KMS-11 (cell line): ENCODE results near the gene CPT1B.
A peak's percentile ranks its signal among the peaks of the same experiment; 100 is the strongest.

ENCODE experiments used
- H2AFZ ChIP-seq: fragments of 200-600 bp; sonication (generic); 2 replicates; pipeline ENCODE4 v1.6.1; 2016; ENCODE audit warnings: antibody characterized with exemption, mixed run types, low read depth
- H3K27ac ChIP-seq: fragments of 200-600 bp; sonication (generic); 2 replicates; pipeline ENCODE4 v1.6.1; 2016; ENCODE audit warnings: mild to moderate bottlenecking, mixed run types
- H3K27me3 ChIP-seq: fragments of 200-600 bp; sonication (generic); 2 replicates; pipeline ENCODE4 v1.6.1; 2017; ENCODE audit warnings: mild to moderate bottlenecking, low read depth, mixed run types, moderate library complexity; ENCODE audit not compliant: insufficient read depth
- H3K36me3 ChIP-seq: fragments of 200-600 bp; sonication (generic); 2 replicates; pipeline ENCODE4 v1.6.1; 2017; ENCODE audit warnings: mild to moderate bottlenecking, mixed run types; ENCODE audit not compliant: insufficient read depth
- H3K4me1 ChIP-seq: fragments of 200-600 bp; sonication (generic); 2 replicates; pipeline ENCODE4 v1.6.1; 2016; ENCODE audit warnings: mild to moderate bottlenecking, low read depth, mixed run types; ENCODE audit not compliant: poor library complexity, severe bottlenecking
- H3K4me2 ChIP-seq: fragments of 200-600 bp; sonication (generic); 2 replicates; pipeline ENCODE4 v1.7.0; 2016; ENCODE audit warnings: mild to moderate bottlenecking, mixed run types
- H3K4me3 ChIP-seq: fragments of 200-600 bp; sonication (generic); IDR thresholded peaks from 2 replicates; pipeline ENCODE4 v1.6.1; 2017; ENCODE audit warnings: low read depth, low read length, mixed read lengths; ENCODE audit not compliant: insufficient read depth
- H3K79me2 ChIP-seq: fragments of 200-600 bp; sonication (generic); 2 replicates; pipeline ENCODE4 v1.6.1; 2016; ENCODE audit warnings: low read depth, mixed run types; ENCODE audit not compliant: insufficient read depth
- H3K9ac ChIP-seq: fragments of 200-600 bp; sonication (generic); 2 replicates; pipeline ENCODE4 v1.6.1; 2016; ENCODE audit warnings: mild to moderate bottlenecking, mixed run types
- H4K20me1 ChIP-seq: fragments of 200-600 bp; sonication (generic); 2 replicates; pipeline ENCODE4 v1.6.1; 2016; ENCODE audit warnings: mild to moderate bottlenecking, mixed run types; ENCODE audit not compliant: insufficient read depth
- TF ChIP-seq, protein P1 (sequence below): fragments of 200-600 bp; sonication (generic); conservative IDR thresholded peaks from 2 replicates; pipeline ENCODE4 v1.6.1; 2017; ENCODE audit warnings: low read depth, mild to moderate bottlenecking, antibody characterized with exemption, low read length, moderate library complexity, mixed read lengths

The CPT1B gene

DNA sequence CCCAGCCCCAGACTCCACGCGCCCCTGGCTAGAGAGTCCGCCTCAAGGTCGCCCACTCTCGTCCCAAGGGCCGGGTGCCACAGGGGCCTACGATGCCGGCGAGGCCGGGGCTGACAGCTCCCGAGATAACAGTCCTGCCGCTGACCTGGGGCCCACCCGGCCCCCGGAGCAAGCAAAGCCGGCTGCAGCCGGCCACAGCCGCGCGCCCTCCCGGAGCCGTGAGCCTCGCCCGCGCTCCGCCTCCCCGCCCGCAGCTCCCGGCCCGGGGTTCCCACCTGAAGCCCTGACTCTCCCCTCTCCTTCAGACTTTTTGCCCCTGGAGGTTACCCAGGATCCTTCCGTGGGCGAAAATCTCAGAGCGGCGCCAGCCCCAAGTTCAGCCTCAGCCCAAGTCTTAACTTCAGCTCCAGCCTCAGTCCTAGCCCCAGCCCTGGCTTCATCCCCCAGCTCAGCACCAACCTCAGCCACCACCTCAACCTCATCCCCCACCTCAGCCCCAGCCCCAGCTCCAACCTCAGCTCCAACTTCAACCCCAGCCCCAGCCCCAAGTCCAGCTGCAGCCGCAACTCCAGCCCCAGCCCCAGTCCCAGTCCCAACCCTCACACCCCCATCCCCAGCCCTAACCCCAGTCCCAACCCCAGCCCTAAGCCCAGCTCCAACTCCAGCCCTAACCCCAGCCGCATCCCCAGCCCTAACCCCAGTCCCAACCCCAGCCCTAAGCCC is 30.8 kb downstream of the CPT1B start:
- Histone ChIP-seq H4K20me1 (no peaks in the 10 kb centered on the region), H3K4me3 (no peak overlapping the region), H3K36me3 (no peaks in the 10 kb centered on the region), H3K27ac (no peak overlapping the region), H2AFZ (no peak overlapping the region), H3K4me1 (peaks cover 15% of the 10 kb centered on the region), H3K4me2 (no peak overlapping the region), H3K9ac (no peak overlapping the region), H3K27me3 (no peaks in the 10 kb centered on the region), H3K79me2 (no peaks in the 10 kb centered on the region)
- TF ChIP-seq, protein P1, sequence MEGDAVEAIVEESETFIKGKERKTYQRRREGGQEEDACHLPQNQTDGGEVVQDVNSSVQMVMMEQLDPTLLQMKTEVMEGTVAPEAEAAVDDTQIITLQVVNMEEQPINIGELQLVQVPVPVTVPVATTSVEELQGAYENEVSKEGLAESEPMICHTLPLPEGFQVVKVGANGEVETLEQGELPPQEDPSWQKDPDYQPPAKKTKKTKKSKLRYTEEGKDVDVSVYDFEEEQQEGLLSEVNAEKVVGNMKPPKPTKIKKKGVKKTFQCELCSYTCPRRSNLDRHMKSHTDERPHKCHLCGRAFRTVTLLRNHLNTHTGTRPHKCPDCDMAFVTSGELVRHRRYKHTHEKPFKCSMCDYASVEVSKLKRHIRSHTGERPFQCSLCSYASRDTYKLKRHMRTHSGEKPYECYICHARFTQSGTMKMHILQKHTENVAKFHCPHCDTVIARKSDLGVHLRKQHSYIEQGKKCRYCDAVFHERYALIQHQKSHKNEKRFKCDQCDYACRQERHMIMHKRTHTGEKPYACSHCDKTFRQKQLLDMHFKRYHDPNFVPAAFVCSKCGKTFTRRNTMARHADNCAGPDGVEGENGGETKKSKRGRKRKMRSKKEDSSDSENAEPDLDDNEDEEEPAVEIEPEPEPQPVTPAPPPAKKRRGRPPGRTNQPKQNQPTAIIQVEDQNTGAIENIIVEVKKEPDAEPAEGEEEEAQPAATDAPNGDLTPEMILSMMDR: no peak

DNA sequence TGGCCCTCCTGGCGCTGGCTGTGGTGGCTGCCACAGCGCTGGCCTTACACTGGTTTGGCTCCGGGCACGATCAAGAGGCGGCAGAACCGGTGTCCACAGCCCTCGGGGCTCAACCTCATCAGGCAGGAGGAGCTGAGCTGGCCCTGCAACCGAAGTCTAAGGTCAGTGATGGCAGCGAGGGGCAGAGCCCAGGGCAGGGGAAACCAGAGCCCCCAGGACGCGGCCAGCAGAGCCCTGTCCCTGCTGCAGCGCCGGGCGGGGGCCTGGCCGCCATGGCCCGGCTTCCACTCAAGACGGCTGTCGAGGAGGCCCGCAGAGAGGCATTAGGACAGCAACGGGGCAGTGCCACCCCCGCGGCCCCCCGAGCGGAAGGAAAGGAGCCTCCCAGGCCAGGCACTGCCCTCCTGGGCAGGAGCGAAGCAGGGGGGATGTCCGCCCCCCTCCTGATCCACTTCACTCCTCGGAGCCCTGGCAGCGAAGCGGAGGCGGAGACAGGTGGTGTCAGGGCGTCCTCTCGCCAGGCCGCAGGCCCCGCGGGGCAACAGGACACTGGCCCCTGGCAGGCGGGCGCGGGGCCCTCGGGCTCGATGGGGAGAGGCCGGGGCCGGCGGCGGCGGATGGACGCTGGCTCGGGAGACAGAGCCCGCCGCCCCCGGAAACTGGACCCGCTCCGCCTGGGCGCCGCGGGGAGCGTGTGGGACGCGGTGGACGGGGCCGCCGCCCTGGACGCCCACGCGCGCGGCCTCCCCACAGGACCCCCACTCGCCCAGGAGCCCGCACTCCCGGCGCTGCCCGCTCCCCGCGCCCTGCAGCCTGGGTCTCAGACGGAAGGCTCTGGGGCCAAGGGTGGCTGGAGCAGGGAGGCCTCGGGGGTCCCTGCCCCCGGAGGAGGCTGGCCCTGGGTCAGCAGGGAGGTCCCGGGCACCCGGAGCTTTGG is 31.6 kb downstream of the CPT1B start:
- Histone ChIP-seq H3K27ac (no peak overlapping the region), H3K36me3 (no peaks in the 10 kb centered on the region), H2AFZ (no peak overlapping the region), H3K79me2 (no peaks in the 10 kb centered on the region), H3K4me2 (no peak overlapping the region), H3K9ac (no peak overlapping the region), H3K4me1 (peaks cover 22% of the 10 kb centered on the region), H3K4me3 (no peak overlapping the region), H3K27me3 (no peaks in the 10 kb centered on the region), H4K20me1 (no peaks in the 10 kb centered on the region)
- TF ChIP-seq, protein P1: no peak

DNA sequence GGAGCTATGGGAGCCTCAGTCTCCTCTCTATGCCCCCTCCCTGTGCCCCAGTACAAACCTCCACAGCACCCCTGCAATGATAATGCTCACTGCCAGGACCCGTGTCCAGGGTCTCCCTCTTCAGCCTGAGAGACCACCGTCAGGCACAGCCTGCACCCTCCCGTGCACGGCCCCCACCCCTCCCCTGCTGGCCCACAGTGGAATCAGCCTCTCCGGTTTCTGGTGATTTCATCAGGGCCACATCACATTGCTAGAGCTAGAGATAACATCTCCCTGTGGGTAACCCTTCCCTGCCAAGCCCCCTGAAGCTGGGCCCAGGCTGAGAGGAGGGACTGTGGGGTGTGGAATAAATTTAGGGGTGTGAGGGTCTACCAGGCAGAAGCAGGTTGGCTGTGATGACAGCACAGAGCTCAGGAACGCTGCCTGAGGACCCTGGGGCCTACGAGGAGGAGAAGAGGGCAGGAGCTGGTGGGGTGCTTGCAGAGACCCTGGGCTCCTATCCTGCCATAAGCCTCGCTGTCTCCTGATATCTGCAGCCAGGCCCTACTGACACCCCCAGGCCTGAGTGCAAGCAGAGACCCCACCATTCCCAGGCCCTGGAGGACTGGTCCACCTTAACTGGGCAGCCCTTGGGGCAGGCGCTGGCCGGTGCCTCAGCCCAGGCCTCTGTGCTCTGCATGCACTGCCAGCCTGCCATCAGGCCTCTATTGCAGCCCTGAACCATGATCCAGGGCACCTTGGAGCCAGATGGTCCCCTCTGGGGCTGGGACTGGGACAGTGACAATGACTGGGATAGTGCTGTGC is 32.5 kb downstream of the CPT1B start, which contains the start of gene KLHDC7B:
TSS of gene KLHDC7B (plus strand) at position 378 of the 804 bp plus-strand sequence. CDS start at position 723, 345 bp downstream.
- Histone ChIP-seq H2AFZ (no peak within 1 kb of the TSS; the same call in 1 of the 2 replicates), H3K4me1 (peaks cover 30% of the 10 kb centered on the region), H3K9ac (no peak within 1 kb of the TSS), H3K4me2 (no peak within 1 kb of the TSS), H3K27ac (peak within 1 kb of the TSS; percentile 24; the same call in 1 of the 2 replicates), H4K20me1 (no peaks in the 10 kb centered on the region), H3K4me3 (no peak within 1 kb of the TSS), H3K27me3 (no peaks in the 10 kb centered on the region), H3K79me2 (no peaks in the 10 kb centered on the region), H3K36me3 (no peaks in the 10 kb centered on the region)
- TF ChIP-seq, protein P1: no peak

DNA sequence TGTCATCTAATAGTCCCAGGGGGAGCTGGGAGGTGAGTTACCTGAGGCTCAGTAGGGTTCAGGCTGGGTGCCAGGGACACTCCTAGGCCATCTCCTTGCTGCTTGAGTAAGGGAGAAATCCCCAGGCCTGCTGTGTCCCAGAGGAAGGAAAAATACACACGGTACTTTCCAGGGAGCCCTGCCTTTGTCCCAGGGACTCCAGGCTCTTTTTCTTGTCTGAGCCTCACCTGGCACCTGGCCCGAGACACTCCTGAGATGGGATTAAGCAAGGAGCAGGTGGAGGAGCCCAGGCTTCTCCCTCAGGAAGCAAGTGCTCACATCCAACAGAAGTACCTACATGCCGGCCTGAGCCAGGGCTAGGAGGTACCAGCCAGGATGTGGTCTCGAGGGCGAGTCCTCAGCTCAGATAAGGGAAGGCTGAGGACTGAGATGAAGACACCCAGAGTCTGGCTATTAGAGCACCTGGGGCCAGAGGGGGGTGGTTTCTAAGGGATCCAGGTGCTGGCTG is 33.4 kb downstream of the CPT1B start:
- no peak overlapping the region for H3K9ac ChIP-seq
- no peaks in the 10 kb centered on the region for H3K79me2 ChIP-seq
- H3K4me1 ChIP-seq: peaks cover 39% of the 10 kb centered on the region
- no peak overlapping the region for H3K4me3 ChIP-seq
- TF ChIP-seq, protein P1: no peak
- H3K27me3 ChIP-seq: no peaks in the 10 kb centered on the region
- no peaks in the 10 kb centered on the region for H3K36me3 ChIP-seq
- no peak overlapping the region for H2AFZ ChIP-seq
- no peaks in the 10 kb centered on the region for H4K20me1 ChIP-seq
- peak overlapping the region; percentile 24; the same call in 1 of the 2 replicates for H3K27ac ChIP-seq
- no peak overlapping the region for H3K4me2 ChIP-seq
